IPS-18c (cell line): ENCODE data around the gene TEX2.

Experiments
- H3K4me3 ChIP-seq: 2 replicates; pipeline ENCODE4 v1.7.0; 2013; ENCODE audit warnings: low read depth, mild to moderate bottlenecking, low read length, moderate library complexity; ENCODE audit not compliant: insufficient read depth
- H3K9me3 ChIP-seq: one replicate; pipeline ENCODE4 v1.6.1; 2013; ENCODE audit warnings: mild to moderate bottlenecking, low read length, moderate library complexity; ENCODE audit not compliant: control insufficient read depth, insufficient read depth

TEX2 gene

GRCh38 chr17:64147110-64148016, 115.7 kb downstream of the TEX2 start:
- Histone ChIP-seq H3K9me3 (no peaks in the 10 kb centered on the region), H3K4me3 (peak overlapping the region; percentile 85)

DNA sequence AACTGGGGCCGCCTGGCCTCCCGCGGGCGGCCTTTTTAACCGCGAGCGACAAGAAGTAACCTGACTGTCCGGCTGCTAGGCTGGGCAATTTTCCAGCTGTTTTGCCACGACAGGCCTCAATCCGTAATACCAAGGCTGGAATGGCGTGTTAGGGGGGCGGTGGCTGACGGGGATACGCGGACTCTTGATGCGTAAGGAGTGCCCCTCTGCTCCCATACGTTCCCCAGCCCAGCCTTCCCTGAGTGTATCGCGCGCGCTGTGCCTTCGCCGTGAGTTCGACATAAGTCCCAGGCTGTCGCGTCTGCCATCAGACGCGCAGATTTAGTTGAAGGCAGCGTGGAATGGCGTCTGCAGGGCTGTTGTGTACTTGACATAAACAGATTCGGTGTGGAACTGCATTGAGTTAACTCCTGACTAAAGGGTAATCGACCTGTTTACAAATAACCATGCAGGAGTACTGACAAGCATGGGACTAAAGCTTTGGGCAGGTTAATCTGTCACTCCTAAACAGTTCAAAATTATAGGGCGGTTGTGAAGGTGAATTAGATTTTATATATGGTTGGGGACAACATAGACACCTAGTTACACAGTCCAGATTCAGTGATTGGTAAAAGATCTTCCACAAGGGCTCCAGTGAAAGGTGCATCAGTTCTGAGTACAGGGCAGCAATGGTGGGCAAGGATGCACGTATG, 116.5 kb downstream of the TEX2 start:
- Histone ChIP-seq H3K9me3 (no peaks in the 10 kb centered on the region), H3K4me3 (peak overlapping the region; percentile 85)

DNA sequence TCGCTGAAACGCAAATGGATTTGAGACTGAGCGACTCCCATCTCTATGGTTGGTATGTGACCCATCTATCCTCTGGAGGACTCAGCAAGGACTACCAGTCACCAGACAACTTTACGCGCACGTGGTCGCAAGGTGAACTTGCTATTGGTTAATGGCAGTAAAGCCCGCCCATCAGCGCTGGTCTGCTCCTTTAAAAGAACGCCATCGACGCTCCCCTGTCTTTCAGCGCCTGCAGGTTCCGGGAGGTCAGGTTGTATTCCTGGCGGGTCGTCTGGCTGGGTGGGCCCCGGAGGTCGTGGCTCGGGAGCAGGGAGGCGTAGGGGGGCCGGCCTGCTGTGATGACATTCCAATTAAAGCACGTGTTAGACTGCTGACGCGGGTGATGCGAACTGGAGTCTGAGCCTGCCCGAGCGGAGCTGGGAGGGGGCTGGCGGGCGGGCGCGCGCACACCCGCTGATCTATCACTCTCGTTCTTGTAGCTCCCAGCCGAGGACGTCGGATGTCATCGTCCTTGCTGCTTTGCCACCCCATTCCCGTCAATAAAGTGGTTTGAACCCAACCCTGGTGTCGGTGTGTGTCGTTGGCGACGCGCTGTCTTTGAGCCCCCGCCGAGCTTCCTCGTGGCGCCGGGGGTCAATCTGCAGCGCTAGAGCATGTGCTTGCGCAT, 117.2 kb downstream of the TEX2 start:
- Histone ChIP-seq H3K9me3 (no peaks in the 10 kb centered on the region), H3K4me3 (peak overlapping the region; percentile 85)

- Histone ChIP-seq H3K4me3 (peak overlapping the region; percentile 15; the same call in 1 of the 2 replicates), H3K9me3 (no peaks in the 10 kb centered on the region)
Measured at GRCh38 chr17:64145375-64145750, 117.7 kb downstream of the TEX2 start.

DNA sequence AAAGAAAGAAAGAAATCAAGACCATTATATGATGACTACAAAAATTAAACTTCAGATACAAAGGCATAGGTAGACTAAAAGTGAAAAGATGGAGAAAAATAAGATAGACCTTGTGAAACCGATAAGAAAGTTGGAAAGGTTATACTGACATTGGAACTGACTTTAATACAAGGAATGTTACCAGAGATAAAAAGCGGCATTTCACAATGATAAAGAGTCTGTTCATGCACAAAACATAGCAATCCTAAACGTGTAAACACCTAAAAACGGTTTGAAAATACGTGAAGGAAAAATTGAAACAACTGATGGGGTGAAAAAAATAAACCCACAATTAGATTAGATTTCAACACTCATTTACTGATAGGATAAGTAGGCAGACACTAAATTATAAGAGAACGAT, 123.5 kb downstream of the TEX2 start:
- H3K9me3 ChIP-seq, result no peaks in the 10 kb centered on the region
- no peak overlapping the region for H3K4me3 ChIP-seq

- no peaks in the 10 kb centered on the region for H3K9me3 ChIP-seq
- no peak overlapping the region for H3K4me3 ChIP-seq
Measured at GRCh38 chr17:64138441-64138840, 124.6 kb downstream of the TEX2 start.

DNA sequence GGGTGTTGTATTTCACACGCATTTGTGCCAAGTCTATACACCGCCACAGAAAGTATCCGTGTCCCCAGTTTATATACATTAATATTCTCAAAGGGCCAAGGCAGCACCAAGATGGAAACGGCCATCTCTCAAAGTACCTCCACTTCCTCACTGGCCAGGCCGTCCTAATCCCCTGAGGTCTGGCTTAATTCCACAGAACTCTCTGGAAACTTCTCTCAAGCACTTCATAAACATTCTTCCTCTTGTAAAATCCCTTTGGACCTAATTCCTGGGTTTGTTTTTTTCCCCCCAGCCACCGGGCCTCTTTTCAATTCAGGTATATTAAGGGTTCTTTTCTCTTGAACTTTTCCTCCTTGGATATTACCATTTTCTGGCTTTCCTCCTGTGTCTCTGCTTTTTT, 128.1 kb downstream of the TEX2 start:
- no peak overlapping the region for H3K4me3 ChIP-seq
- no peaks in the 10 kb centered on the region for H3K9me3 ChIP-seq

GRCh38 chr17:64134216-64134970, 128.7 kb downstream of the TEX2 start:
- H3K9me3 ChIP-seq, result no peaks in the 10 kb centered on the region
- no peak overlapping the region for H3K4me3 ChIP-seq

- Histone ChIP-seq H3K4me3 (no peak overlapping the region), H3K9me3 (no peaks in the 10 kb centered on the region)
Measured at GRCh38 chr17:64133546-64134215, 129.4 kb downstream of the TEX2 start.

GRCh38 chr17:64131606-64132270, 131.3 kb downstream of the TEX2 start:
- no peaks in the 10 kb centered on the region for H3K9me3 ChIP-seq
- H3K4me3 ChIP-seq, result no peak overlapping the region

- Histone ChIP-seq H3K9me3 (no peaks in the 10 kb centered on the region), H3K4me3 (peak overlapping the region; percentile 56)
Measured at GRCh38 chr17:64130559-64131001, 132.5 kb downstream of the TEX2 start.

DNA sequence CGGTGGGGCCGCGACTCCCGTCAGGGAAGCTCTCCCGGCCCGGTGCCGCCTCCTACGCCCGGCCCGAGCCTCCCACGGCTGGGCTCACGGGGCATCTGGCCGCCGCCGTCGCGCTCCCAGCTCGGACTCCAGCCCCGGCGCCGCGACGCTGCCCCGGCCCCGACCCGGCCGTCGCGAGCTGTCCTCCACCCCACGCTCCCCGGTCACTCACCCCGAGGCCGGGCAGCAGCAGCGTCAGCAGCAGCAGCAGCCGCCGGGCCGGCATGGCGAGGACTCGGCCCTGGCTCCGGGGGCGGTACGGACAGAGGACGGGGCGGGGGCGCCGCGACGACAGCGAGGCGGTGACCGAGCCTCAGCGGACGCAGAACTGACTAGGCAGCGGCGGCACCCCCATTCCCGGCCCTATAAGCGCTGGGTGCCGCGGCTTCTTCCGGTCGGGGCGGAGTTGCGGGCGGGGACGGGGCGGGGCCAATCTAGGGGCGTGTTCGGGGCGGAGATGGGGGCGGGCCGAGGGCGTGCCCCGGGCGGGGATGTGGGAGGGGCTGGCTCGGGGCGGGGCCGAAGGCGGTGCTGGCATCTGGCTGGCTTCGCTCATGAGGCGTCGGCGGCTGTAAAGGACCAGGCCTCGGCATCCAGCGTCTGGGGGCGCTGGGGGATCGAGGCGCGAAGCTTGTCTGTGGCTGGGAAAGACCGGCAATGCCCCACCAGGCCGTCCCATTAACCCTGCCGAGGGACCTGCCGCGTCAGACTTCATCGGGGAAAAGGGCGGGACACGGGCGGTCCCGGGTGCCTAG, 133.1 kb downstream of the TEX2 start, which contains the start of gene ERN1:
Gene ERN1 (minus strand): TSS at position 380 of the 794 bp plus-strand sequence. CDS start 115 bp downstream, at position 265.
- H3K4me3 ChIP-seq, result peak within 1 kb of the TSS; percentile 85
- H3K9me3 ChIP-seq, result no peaks in the 10 kb centered on the region

DNA sequence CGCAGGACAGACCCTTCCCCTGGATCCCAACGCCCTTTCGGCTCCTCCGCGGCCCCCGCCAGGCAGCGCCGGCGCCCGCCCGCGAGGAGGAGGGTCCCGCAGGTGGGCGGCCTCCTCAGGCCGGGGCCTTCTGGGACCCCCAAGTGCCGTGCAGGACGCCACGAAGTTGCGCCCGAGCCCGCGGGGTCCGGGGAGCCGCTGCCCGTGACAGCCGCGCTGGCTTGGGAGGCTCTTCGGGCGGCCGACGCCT, 133.6 kb downstream of the TEX2 start:
- H3K9me3 ChIP-seq, result no peaks in the 10 kb centered on the region
- peak overlapping the region; percentile 85 for H3K4me3 ChIP-seq

DNA sequence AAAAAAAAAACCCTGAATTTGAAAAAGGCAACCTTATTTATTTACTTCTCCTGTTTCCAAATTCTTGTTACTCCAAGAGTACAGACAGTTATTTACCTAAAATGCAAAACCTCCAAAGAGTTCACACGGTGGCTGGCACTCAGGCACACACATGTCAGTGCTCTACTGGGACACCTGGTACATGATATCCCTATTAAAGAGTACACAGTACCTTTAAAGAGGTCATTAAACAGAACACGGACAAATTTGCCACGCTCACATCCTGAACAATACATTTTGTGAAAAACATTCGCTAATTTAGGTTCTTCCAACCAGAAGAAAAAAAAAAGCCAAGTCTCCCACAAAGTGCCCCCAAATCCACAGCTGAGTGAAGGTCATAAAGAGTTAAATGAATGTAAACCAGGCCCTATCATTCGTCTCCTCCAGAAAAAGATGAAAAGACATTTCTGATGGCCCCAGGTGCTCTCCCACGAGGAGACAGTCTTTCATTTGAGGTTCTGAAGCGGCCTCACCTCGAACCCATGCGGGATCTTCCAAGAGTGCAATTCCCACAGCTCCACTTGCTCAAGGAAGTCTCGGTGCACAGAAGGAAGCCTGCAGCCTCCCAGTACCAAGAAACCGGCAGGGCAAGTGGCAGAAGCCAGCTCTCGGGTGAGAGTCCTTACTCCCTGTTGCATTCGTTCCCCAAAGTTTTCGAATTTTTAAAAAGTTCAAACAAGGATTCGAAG, 134.1 kb downstream of the TEX2 start:
- Histone ChIP-seq H3K4me3 (peak overlapping the region; percentile 85), H3K9me3 (no peaks in the 10 kb centered on the region)

DNA sequence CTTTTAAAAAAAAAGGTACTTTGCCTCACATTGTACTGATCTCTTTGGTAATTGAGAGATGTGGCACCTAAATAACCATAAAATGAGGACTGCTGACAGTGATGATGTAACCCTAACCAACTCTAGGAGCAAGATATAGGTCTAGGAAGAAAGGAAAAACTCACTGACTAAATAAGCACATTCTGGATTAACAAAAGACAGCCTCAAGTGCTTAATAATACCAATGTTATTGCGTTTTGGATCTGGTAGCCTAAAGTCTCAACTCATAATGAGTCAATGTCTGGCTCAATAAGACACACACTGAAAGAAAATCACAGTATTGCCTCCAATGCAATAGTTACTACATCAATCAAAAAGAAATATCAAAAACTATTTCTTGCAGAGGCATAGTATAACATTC, 136.1 kb downstream of the TEX2 start:
- no peak overlapping the region for H3K4me3 ChIP-seq
- no peaks in the 10 kb centered on the region for H3K9me3 ChIP-seq
